GM18873 (cell line): ENCODE measurements around the gene HSPB9.

Experiments
- ATAC-seq: cut with Tn5 transposase; IDR thresholded peaks from one replicate; pipeline ENCODE4 v1.9.1; 2021; ENCODE audit warnings: mild to moderate bottlenecking, moderate library complexity, moderate number of reproducible peaks; ENCODE audit not compliant: unreplicated experiment, low FRiP score

HSPB9 gene, protein sequence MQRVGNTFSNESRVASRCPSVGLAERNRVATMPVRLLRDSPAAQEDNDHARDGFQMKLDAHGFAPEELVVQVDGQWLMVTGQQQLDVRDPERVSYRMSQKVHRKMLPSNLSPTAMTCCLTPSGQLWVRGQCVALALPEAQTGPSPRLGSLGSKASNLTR

GRCh38 chr17:42122371-42123303 lies at the start of gene HSPB9:
Gene HSPB9 (plus strand): TSS chr17:42122804. CDS start chr17:42122851, 47 bp downstream.
- no peak for ATAC-seq

- no peak for ATAC-seq
Measured at GRCh38 chr17:42075789-42076188, 46.8 kb upstream of the HSPB9 start.

GRCh38 chr17:42076797-42077559 lies 45.6 kb upstream of the HSPB9 start:
- ATAC-seq: no peak

DNA sequence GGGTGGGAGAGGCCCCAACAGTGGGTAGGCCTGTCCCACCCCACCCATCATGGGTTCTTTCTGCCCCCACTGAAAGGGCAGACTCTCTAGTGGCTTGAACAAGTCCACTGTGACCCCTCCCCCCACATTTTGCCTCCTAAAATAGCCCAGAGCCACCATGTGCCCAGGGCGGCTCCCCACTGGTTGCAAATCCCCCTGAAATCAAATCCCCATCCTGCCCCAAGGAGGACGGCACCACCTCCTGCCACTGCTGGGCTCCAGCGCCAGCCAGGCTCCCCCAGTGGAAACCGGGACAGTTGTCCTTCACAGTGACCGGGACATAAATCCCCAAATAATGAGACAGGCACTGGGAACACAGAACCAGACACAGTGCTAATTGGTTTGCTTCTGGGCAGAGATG lies 44.8 kb upstream of the HSPB9 start:
- no peak for ATAC-seq

DNA sequence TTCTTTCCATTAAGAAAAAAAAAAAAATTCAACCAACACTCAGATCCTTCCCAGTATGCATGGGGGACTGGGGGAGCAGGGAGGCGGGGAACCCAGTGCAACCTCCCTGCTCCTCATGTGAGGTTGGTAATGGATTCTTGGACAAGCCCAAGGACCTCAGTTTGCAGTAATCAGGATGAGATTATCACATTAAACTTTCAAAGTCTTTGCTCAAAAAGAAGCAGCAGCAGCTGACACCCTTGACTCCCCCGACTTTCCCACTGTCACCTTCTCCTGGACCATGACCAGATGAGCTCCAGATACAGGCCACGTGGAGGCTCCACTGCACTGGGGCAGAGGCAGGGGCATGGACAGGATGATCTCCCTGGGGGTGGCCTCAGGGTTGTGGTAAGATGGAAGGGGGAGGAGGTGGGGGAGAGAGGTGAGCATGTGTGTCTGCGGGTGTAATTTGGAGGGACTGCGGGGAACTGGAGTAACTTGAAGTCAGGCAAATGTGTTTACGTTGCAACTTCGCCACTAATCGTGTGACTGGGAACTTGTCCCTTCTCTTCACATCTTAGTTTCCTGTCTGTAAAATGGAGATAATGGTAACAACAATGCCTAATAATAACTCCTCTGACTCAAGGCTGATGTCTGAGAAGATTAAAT lies 44.1 kb upstream of the HSPB9 start:
- ATAC-seq: no peak

- no peak for ATAC-seq
Measured at GRCh38 chr17:42079541-42079940, 43.1 kb upstream of the HSPB9 start.

DNA sequence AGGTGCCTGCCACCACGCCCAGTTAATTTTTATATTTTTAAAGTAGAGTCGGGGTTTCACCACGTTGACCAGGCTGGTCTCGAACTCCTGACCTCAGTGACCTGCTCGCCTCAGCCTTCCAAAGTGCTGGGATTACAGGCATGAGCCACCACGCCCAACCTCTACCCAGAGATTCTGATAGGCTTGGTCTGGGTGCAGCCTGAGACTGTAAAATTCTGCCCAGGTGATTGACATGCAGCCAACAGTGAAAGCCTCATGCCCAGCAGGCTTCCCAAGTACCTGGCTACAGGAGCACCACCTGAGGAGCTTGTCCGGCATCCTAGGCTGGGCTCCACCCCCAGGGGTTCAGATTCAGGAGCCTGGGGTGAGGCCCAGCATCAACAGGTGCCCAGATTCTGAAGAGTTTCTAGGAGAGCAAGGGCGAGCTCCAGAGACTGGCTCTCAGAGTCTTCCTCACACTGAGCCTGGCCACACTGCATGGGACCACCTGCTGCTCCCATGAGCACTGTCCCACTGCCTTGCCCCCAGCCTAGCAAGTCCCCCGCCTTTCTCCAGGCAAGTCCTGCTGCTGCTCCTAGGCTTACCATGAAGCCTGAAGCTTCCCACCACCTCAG lies 41.0 kb upstream of the HSPB9 start:
- ATAC-seq: no peak

- no peak for ATAC-seq
Measured at GRCh38 chr17:42087042-42087701, 35.4 kb upstream of the HSPB9 start.

GRCh38 chr17:42087736-42088705 lies 34.6 kb upstream of the HSPB9 start:
- no peak for ATAC-seq

DNA sequence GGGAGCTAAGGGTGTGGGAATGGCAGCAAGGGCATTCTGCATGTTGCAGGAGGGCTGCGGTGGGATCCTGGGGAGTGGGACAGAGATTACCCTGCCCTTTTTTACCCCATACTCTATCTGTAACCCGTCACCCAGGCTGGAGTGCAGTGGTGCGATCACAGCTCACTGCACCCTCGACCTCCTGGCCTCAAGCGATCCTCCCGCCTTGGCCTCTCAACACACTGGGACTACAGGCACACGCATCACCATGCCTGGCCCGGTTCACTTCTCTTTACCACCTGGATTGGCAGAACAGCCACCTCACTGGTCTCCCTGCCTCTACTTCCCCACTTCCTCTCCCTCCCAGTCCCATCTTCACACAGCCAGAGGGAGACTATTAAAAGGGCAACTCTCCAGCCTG lies 33.9 kb upstream of the HSPB9 start:
- ATAC-seq: no peak

GRCh38 chr17:42090964-42091790 lies 31.4 kb upstream of the HSPB9 start:
- no peak for ATAC-seq

- no peak for ATAC-seq
Measured at GRCh38 chr17:42092939-42093338, 29.7 kb upstream of the HSPB9 start.

DNA sequence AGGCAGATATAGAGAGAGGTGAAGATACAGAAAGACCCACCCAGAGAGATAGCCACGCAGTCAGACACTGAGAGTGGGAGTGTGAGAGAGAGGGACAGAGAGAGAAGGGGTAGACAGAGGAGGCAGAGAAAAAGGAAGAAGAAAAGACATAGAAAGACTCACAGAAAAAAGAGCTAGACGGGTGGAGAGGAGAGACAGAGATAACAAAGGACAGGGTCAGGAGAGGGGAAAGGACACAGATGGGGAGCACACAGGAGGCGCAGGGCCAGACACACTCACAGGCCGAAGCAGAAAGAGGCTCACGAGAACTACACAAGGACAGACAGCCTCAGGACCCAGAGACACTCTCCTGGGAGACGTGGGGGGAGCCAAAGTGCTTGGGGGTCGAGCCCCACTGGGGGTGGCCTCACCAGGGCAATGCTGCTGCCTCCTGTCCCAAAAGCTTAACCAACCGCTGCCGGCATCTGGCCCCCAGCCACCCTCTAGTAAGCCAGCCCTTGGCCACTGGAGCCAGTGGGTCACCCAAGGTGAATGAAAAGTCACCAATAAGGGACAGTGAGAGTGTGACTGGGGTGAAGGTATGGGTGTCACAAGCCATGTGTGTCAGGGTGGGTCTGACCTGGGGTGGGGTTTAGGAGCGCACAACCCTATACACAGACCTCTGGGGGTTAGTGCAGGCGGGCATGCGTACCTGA lies 28.1 kb upstream of the HSPB9 start:
- no peak for ATAC-seq

DNA sequence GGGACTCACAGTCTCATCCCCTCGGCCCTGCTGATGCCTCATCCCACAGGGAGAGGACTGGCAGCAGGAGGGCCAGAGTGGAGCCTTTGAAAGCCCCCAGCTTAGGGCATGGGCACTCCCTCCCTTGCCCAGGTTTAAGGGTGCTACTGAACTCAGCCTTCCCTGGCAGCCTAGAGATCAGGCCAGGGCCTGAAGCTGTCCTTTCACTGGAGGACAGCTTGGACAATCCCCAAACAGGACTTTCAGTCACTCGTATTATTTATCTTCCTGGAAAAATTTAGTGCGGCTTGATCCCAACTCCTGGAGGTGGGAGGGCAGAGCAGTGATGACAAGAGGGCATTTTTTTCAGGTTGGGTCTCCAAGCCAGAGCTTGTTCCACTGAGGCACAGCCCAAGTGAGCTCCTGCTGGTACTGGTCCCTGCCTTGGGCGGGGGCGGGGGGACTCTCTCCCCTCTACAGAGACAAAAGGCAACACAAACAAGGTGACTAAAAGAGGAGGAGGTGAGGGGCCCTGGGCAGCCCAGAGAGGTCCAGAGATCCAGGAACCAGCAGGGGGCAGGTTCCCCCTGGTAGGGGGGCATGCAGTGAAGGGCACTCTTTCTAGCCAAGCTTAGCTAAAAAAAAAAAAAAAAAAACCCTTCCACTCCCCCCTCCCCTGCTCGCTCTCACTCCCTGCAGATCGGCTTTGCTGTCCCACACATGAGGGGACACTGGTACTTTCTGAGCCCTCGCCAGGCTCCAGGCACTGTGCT lies 26.1 kb upstream of the HSPB9 start:
- no peak for ATAC-seq

DNA sequence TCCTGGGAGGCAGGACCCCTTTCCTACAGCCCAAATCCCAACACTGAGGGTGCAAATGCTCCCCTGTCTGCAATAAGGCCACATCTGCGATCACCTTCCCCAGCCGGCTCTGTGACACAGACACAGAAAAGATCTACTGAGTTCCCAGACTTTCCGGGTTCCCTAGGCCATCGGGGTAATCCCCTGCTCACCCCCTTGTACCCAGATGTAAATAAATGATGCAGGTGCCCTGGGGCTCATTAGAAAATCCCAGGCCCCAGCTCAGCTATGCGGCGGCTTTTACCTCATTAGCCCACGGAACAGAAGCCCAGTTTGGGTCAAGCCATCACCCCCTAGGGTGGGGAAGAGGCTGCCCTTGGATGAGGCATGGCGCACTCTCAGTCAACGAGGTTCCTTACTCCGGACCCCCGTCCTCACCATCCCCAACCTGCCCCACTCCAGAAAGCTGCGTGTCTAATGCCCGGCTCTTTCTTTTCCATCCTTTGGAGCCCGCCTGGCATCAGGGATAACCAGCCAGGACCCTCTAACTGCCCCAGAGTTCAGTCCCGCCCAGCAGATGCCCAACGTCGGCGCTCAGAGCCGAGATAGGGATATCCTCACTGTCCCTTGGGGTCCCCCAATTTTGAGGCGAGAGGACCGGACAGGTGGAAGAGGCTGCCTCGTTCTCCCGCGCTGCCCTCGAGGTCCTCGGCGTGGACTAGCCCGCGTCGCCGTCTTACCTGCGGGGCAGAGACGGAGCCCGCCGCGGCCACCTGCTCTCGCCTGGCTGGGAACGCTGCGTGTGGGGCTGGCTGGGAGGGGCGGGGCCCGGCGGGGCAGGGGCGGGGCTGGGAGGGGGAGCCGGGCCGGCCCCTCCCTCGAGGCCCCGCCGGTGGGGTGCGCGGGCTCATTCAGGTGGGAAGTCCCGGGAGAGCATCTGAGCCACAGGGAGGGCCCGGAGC lies 24.6 kb upstream of the HSPB9 start, which contains the start of gene ZNF385C:
Gene ZNF385C, minus strand, starts transcription at position 783 of the 941 bp plus-strand sequence. CDS start 35,417 bp downstream, outside the sequence.
- ATAC-seq: no peak
